Sigmoid colon (tissue), 4 donors: ENCODE data around the gene AMZ2.
"Not testable (repeated sequence)": the region's sequence is repeated elsewhere in the genome, so short reads cannot be mapped to it uniquely, and the experiment has no call there.

Experiments used
- CTCF ChIP-seq, 4 experiments: fragments of 450-650 bp in 3 of 4; fragments of 200-600 bp in 1 of 4; IDR thresholded peaks; one replicate each; pipeline ENCODE4 v1.5.1; 2016 to 2019; ENCODE audit warnings: antibody characterized with exemption in 4 of 4, mild to moderate bottlenecking in 3 of 4, moderate library complexity in 2 of 4
- POLR2A ChIP-seq, 2 donors: fragments of 450-650 bp; IDR thresholded peaks; one replicate each; pipeline ENCODE4 v1.6.1; 2016; ENCODE audit warnings: antibody characterized with exemption in 2 of 2, mild to moderate bottlenecking in 2 of 2, moderate library complexity in 2 of 2
- POLR2AphosphoS5 ChIP-seq, 4 donors: sonication (generic); formaldehyde crosslinking; IDR thresholded peaks; one replicate each; pipeline ENCODE4 v1.6.1; 2017; ENCODE audit warnings: antibody characterized with exemption in 4 of 4

- not testable (repeated sequence) for TF ChIP-seq CTCF, POLR2AphosphoS5, POLR2A (IDR thresholded peaks at IDR 0.05)
These were observed 45.5 kb upstream of the AMZ2 start for GRCh38 chr17:68202321-68202720.
